ENCODE data around the gene RFC2.

Gene RFC2

GRCh38 chr7:74291535-74291934 is 37.3 kb upstream of the RFC2 start:
- Histone ChIP-seq H3K9me3 (ENCODE audit: control insufficient read depth, insufficient read depth, low read depth, low read length) (no peaks in the 10 kb centered on the region), H3K4me1 (ENCODE audit: control insufficient read depth, insufficient read depth, low read length) (peaks cover 5% of the 10 kb centered on the region; the same call in 1 of the 2 replicates), H3K27ac (ENCODE audit: extremely low read depth, low read depth, low read length) (no peak overlapping the region), H3K36me3 (ENCODE audit: control insufficient read depth in 2 of 2, insufficient read depth in 1 of 2, low read length in 2 of 2) (no peaks in the 10 kb centered on the region), H3K4me3 (ENCODE audit: low read depth, low read length) (no peak overlapping the region)
- ChIA-PET POLR2A (no interaction called here), CTCF (interaction anchor here (0.5 to 1.3 kb wide), 4 partner anchors 16 to 102 kb away, joined by 3 to 4 read pairs (median 3); no protein-coding TSS in a partner anchor)
- no peak for TF ChIP-seq ZNF302 (tag by site-specific recombination; IDR thresholded peaks at IDR 0.05; ENCODE audit: low read depth)
- TF ChIP-seq SP2 (tag by site-specific recombination; IDR thresholded peaks at IDR 0.05), result no peak
- TF ChIP-seq ZNF10 (tag by site-specific recombination; IDR thresholded peaks at IDR 0.05), result peak; percentile 63; the same call in 1 of the 2 replicates
- TF ChIP-seq ZNF239 (tag by site-specific recombination; IDR thresholded peaks at IDR 0.05), result no peak
- TF ChIP-seq ZBTB21 (tag by site-specific recombination; IDR thresholded peaks at IDR 0.05), result no peak
- no peak for TF ChIP-seq REPIN1 (tag by site-specific recombination; IDR thresholded peaks at IDR 0.05; ENCODE audit: low read depth)
- TF ChIP-seq, protein P1, sequence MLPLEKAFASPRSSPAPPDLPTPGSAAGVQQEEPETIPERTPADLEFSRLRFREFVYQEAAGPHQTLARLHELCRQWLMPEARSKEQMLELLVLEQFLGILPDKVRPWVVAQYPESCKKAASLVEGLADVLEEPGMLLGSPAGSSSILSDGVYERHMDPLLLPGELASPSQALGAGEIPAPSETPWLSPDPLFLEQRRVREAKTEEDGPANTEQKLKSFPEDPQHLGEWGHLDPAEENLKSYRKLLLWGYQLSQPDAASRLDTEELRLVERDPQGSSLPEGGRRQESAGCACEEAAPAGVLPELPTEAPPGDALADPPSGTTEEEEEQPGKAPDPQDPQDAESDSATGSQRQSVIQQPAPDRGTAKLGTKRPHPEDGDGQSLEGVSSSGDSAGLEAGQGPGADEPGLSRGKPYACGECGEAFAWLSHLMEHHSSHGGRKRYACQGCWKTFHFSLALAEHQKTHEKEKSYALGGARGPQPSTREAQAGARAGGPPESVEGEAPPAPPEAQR (tag by site-specific recombination; IDR thresholded peaks at IDR 0.05), result no peak
- TF ChIP-seq, protein P2, sequence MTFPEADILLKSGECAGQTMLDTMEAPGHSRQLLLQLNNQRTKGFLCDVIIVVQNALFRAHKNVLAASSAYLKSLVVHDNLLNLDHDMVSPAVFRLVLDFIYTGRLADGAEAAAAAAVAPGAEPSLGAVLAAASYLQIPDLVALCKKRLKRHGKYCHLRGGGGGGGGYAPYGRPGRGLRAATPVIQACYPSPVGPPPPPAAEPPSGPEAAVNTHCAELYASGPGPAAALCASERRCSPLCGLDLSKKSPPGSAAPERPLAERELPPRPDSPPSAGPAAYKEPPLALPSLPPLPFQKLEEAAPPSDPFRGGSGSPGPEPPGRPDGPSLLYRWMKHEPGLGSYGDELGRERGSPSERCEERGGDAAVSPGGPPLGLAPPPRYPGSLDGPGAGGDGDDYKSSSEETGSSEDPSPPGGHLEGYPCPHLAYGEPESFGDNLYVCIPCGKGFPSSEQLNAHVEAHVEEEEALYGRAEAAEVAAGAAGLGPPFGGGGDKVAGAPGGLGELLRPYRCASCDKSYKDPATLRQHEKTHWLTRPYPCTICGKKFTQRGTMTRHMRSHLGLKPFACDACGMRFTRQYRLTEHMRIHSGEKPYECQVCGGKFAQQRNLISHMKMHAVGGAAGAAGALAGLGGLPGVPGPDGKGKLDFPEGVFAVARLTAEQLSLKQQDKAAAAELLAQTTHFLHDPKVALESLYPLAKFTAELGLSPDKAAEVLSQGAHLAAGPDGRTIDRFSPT (tag by site-specific recombination; IDR thresholded peaks at IDR 0.05), result no peak

- Histone ChIP-seq H3K27ac (ENCODE audit: extremely low read depth, low read depth, low read length) (no peak overlapping the region), H3K9me3 (ENCODE audit: control insufficient read depth, insufficient read depth, low read depth, low read length) (no peaks in the 10 kb centered on the region), H3K4me3 (ENCODE audit: low read depth, low read length) (no peak overlapping the region), H3K36me3 (ENCODE audit: control insufficient read depth in 2 of 2, insufficient read depth in 1 of 2, low read length in 2 of 2) (no peaks in the 10 kb centered on the region), H3K4me1 (ENCODE audit: control insufficient read depth, insufficient read depth, low read length) (peaks cover 5% of the 10 kb centered on the region; the same call in 1 of the 2 replicates)
- CTCF ChIA-PET, result interaction anchor here (0.6 to 1.3 kb wide), 6 partner anchors 16 to 692 kb away, joined by 3 to 4 read pairs (median 3); no protein-coding TSS in a partner anchor
- peak; percentile 53; the same call in 1 of the 2 replicates for TF ChIP-seq ZBTB17 (tag by site-specific recombination; IDR thresholded peaks at IDR 0.05)
- TF ChIP-seq, protein P3, sequence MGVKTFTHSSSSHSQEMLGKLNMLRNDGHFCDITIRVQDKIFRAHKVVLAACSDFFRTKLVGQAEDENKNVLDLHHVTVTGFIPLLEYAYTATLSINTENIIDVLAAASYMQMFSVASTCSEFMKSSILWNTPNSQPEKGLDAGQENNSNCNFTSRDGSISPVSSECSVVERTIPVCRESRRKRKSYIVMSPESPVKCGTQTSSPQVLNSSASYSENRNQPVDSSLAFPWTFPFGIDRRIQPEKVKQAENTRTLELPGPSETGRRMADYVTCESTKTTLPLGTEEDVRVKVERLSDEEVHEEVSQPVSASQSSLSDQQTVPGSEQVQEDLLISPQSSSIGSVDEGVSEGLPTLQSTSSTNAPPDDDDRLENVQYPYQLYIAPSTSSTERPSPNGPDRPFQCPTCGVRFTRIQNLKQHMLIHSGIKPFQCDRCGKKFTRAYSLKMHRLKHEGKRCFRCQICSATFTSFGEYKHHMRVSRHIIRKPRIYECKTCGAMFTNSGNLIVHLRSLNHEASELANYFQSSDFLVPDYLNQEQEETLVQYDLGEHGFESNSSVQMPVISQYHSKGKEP (tag by site-specific recombination; IDR thresholded peaks at IDR 0.05), result no peak
- POLR2A ChIA-PET, result interaction anchor here (1.7 kb wide), 1 partner anchor 23 kb away, joined by 9 read pairs; no protein-coding TSS in a partner anchor
Observed at GRCh38 chr7:74290981-74291441, 36.8 kb upstream of the RFC2 start.

DNA sequence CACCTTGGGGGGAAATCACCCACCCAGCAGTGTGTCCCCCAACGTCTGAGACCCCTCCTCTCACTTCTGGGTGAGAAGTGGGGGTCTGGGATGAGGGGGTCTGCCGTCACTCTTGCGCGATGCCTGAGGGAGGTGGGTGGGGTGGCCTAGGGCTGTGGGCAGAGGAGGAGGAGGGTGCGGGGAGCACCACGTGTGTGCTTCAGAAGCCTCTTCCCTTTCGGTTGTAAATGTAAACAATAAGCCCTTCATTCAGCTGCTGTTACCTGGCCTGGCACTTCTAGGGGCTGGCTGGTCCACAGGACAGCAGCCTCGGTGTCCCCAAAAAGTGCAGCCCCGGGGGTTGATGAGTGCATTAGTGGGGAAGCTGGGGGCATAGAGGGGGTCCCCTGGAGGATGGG is 36.4 kb upstream of the RFC2 start:
- no peak overlapping the region for H3K27ac ChIP-seq (ENCODE audit: extremely low read depth, low read depth, low read length)
- H3K36me3 ChIP-seq (ENCODE audit: control insufficient read depth in 2 of 2, insufficient read depth in 1 of 2, low read length in 2 of 2), result no peaks in the 10 kb centered on the region
- no peak overlapping the region for H3K4me3 ChIP-seq (ENCODE audit: low read depth, low read length)
- POLR2A ChIA-PET, result interaction anchor here (1.7 kb wide), 1 partner anchor 22 kb away, joined by 9 read pairs; no protein-coding TSS in a partner anchor
- CTCF ChIA-PET, result interaction anchor here (0.6 to 1.3 kb wide), 6 partner anchors 15 to 691 kb away, joined by 3 to 4 read pairs (median 3); no protein-coding TSS in a partner anchor
- no peaks in the 10 kb centered on the region for H3K9me3 ChIP-seq (ENCODE audit: control insufficient read depth, insufficient read depth, low read depth, low read length)
- peaks cover 5% of the 10 kb centered on the region; the same call in 1 of the 2 replicates for H3K4me1 ChIP-seq (ENCODE audit: control insufficient read depth, insufficient read depth, low read length)
- TF ChIP-seq ZBTB10 (tag by site-specific recombination; IDR thresholded peaks at IDR 0.05) (no peak), PRDM1 (tag by site-specific recombination; IDR thresholded peaks at IDR 0.05) (no peak), GLI4 (tag by site-specific recombination; IDR thresholded peaks at IDR 0.05) (no peak), ZNF391 (tag by site-specific recombination; IDR thresholded peaks at IDR 0.05; ENCODE audit: borderline replicate concordance, low read depth) (no peak), TCF7L2 (IDR thresholded peaks at IDR 0.05; ENCODE audit: borderline replicate concordance, low read depth, low read length) (no peak), ZNF785 (tag by site-specific recombination; IDR thresholded peaks at IDR 0.05) (no peak)
- TF ChIP-seq, protein P4, sequence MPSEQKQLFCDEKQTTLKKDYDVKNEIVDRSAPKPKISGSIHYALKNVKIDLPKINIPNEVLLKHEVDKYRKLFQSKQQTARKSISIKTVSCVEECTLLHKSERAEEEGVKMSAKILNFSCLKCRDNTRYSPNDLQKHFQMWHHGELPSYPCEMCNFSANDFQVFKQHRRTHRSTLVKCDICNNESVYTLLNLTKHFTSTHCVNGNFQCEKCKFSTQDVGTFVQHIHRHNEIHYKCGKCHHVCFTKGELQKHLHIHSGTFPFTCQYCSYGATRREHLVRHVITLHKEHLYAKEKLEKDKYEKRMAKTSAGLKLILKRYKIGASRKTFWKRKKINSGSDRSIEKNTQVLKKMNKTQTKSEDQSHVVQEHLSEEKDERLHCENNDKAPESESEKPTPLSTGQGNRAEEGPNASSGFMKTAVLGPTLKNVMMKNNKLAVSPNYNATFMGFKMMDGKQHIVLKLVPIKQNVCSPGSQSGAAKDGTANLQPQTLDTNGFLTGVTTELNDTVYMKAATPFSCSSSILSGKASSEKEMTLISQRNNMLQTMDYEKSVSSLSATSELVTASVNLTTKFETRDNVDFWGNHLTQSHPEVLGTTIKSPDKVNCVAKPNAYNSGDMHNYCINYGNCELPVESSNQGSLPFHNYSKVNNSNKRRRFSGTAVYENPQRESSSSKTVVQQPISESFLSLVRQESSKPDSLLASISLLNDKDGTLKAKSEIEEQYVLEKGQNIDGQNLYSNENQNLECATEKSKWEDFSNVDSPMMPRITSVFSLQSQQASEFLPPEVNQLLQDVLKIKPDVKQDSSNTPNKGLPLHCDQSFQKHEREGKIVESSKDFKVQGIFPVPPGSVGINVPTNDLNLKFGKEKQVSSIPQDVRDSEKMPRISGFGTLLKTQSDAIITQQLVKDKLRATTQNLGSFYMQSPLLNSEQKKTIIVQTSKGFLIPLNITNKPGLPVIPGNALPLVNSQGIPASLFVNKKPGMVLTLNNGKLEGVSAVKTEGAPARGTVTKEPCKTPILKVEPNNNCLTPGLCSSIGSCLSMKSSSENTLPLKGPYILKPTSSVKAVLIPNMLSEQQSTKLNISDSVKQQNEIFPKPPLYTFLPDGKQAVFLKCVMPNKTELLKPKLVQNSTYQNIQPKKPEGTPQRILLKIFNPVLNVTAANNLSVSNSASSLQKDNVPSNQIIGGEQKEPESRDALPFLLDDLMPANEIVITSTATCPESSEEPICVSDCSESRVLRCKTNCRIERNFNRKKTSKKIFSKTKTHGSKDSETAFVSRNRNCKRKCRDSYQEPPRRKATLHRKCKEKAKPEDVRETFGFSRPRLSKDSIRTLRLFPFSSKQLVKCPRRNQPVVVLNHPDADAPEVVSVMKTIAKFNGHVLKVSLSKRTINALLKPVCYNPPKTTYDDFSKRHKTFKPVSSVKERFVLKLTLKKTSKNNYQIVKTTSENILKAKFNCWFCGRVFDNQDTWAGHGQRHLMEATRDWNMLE (tag by site-specific recombination; conservative IDR thresholded peaks at IDR 0.05; ENCODE audit: low read depth), result no peak
